Testis (tissue), 3 donors: ENCODE data around the gene FRY. TPM values are rescaled to one million over a fixed set of nuclear protein-coding genes. Genes with fewer than 3 reads are reported as not detected.

Experiments used
- DNase-seq: peaks from one replicate; pipeline ENCODE4 v3.0.0-alpha.2; 2019
- H3K27ac ChIP-seq, 2 donors: fragments of 200-600 bp; sonication (generic); one replicate each; pipeline ENCODE4 v1.5.1; 2019
- H3K27me3 ChIP-seq: fragments of 200-600 bp; sonication (generic); one replicate; pipeline ENCODE4 v1.5.1; 2019
- H3K36me3 ChIP-seq: fragments of 200-600 bp; sonication (generic); one replicate; pipeline ENCODE4 v1.5.1; 2017; ENCODE audit warnings: low read depth; ENCODE audit errors: missing control alignments
- H3K4me1 ChIP-seq: fragments of 200-600 bp; sonication (generic); one replicate; pipeline ENCODE4 v1.5.1; 2019
- H3K4me3 ChIP-seq, 2 donors: fragments of 200-600 bp; sonication (generic); one replicate each; pipeline ENCODE4 v1.5.1; 2017 to 2019
- H3K9me3 ChIP-seq: fragments of 200-600 bp; sonication (generic); one replicate; pipeline ENCODE4 v1.5.1; 2017
- CTCF ChIP-seq, 3 experiments: fragments of 450-650 bp in 2 of 3; fragments of 200-600 bp in 1 of 3; sonication (generic) in 1 of 3; IDR thresholded peaks; one replicate each; pipeline ENCODE4 v1.5.1; 2016 to 2019; ENCODE audit warnings: antibody characterized with exemption in 3 of 3, mild to moderate bottlenecking in 2 of 3, moderate library complexity in 1 of 3
- POLR2A ChIP-seq: fragments of 450-650 bp; IDR thresholded peaks from one replicate; pipeline ENCODE4 v1.6.1; 2017; ENCODE audit warnings: antibody characterized with exemption, mild to moderate bottlenecking, moderate library complexity
- WGBS, 2 donors: methylation state at CpG; one replicate each; pipeline ENCODE4 v1.1.5; 2018; 5-methylcytosine and 5-hydroxymethylcytosine counted together
- intact Hi-C: fragments of 100-400 bp; cut with DNase I; formaldehyde crosslinking; loops from one replicate; pipeline ENCODE4 v1.15.1; 2023; ENCODE audit warnings: low total_unique reads
- polyA plus RNA-seq: library from polyadenylated mRNA; stranded (reverse); fragments of 350-450 nt; fragmentation: Illumina TruSeq; extraction: RNeasy Lipid Tissue Mini Kit (QIAGEN cat#74804); gene quantifications from one replicate; pipeline ENCODE4 v1.2.3, GENCODE V29; 2014; ENCODE audit warnings: low read depth, low replicate concordance; ENCODE audit not compliant: insufficient read depth
- total RNA-seq, 2 donors: library from RNA; depleted of rRNA; stranded (reverse); fragments of >200 nt; gene quantifications; one replicate each; pipeline ENCODE4 v1.2.3, GENCODE V29; 2016

FRY gene
- total and polyA plus RNA-seq, 3 donors from 2014 or later, result 24.8 to 26.6 (median 25.9) TPM

GRCh38 chr13:32013181-32013580, 18.4 kb upstream of the FRY start:
- WGBS, 2 donors, result 95 to 97% methylated on average over 6 of the region's 6 CpGs

GRCh38 chr13:32016119-32016518, 15.5 kb upstream of the FRY start:
- Histone ChIP-seq H3K27me3 (no peaks in the 10 kb centered on the region), H3K4me3 (no peak overlapping the region), H3K9me3 (no peaks in the 10 kb centered on the region), H3K27ac (no peak overlapping the region), H3K36me3 (no peaks in the 10 kb centered on the region), H3K4me1 (no peaks in the 10 kb centered on the region)
- WGBS, 2 donors, result 88 to 92% methylated on average over 2 of the region's 2 CpGs
- no peak for DNase-seq
- TF ChIP-seq POLR2A, result no peak
- TF ChIP-seq CTCF (IDR thresholded peaks at IDR 0.05), result no peak
- intact Hi-C loops, result loop anchor here (10.0 kb wide), 1 partner anchor 289 kb away; no protein-coding TSS in a partner anchor

More at GRCh38 chr13:32013181-32013580, 18.4 kb upstream of the FRY start:
- H3K27me3 ChIP-seq, result no peaks in the 10 kb centered on the region
- H3K36me3 ChIP-seq, result no peaks in the 10 kb centered on the region
- intact Hi-C loops, result loop anchor here (10.0 kb wide), 1 partner anchor 292 kb away; no protein-coding TSS in a partner anchor
- H3K4me1 ChIP-seq, result no peaks in the 10 kb centered on the region
- H3K27ac ChIP-seq, result no peak overlapping the region
- no peak overlapping the region for H3K4me3 ChIP-seq
- no peaks in the 10 kb centered on the region for H3K9me3 ChIP-seq
- no peak for DNase-seq
- TF ChIP-seq POLR2A (no peak), CTCF (IDR thresholded peaks at IDR 0.05) (no peak)

GRCh38 chr13:32016631-32017030, 14.9 kb upstream of the FRY start:
- H3K36me3 ChIP-seq, result no peaks in the 10 kb centered on the region
- intact Hi-C loops, result loop anchor here (10.0 kb wide), 1 partner anchor 288 kb away; no protein-coding TSS in a partner anchor
- no peak overlapping the region for H3K27ac ChIP-seq
- 89 to 91% methylated on average over 4 of the region's 4 CpGs for WGBS, 2 donors
- no peaks in the 10 kb centered on the region for H3K9me3 ChIP-seq
- DNase-seq, result no peak
- no peak for TF ChIP-seq CTCF (IDR thresholded peaks at IDR 0.05)
- TF ChIP-seq POLR2A, result no peak
- no peak overlapping the region for H3K4me3 ChIP-seq
- H3K4me1 ChIP-seq, result no peaks in the 10 kb centered on the region
- H3K27me3 ChIP-seq, result no peaks in the 10 kb centered on the region

GRCh38 chr13:32017474-32017873, 14.1 kb upstream of the FRY start:
- WGBS, 2 donors, result 93 to 94% methylated on average over 6 of the region's 6 CpGs
- intact Hi-C loops, result loop anchor here (10.0 kb wide), 1 partner anchor 287 kb away; no protein-coding TSS in a partner anchor
- H3K4me1 ChIP-seq, result no peaks in the 10 kb centered on the region

More at GRCh38 chr13:32017474-32017873, 14.1 kb upstream of the FRY start:
- no peak for TF ChIP-seq CTCF (IDR thresholded peaks at IDR 0.05)
- TF ChIP-seq POLR2A, result no peak
- no peak overlapping the region for H3K4me3 ChIP-seq
- no peaks in the 10 kb centered on the region for H3K36me3 ChIP-seq
- no peaks in the 10 kb centered on the region for H3K9me3 ChIP-seq
- no peaks in the 10 kb centered on the region for H3K27me3 ChIP-seq
- DNase-seq, result no peak
- H3K27ac ChIP-seq, result no peak overlapping the region
